ENCODE results near the gene TLR10. TPM values are rescaled to one million over a fixed set of nuclear protein-coding genes. Genes with fewer than 3 reads are reported as not detected.

The TLR10 gene
- total RNA-seq, 2 experiments from 2014 or later, result not detected

- Mint-ChIP-seq H3K27me3 (no peaks in the 10 kb centered on the region), H3K9me3 (peaks cover 11% of the 10 kb centered on the region), H3K27ac (no peak overlapping the region), H3K36me3 (ENCODE audit: low read depth) (no peaks in the 10 kb centered on the region), H3K4me3 (no peak overlapping the region), H3K4me1 (ENCODE audit: low read depth) (peaks cover 9% of the 10 kb centered on the region)
- H3K4me1 ChIP-seq (ENCODE audit: insufficient read depth, low read length), result no peaks in the 10 kb centered on the region
- no peak overlapping the region for H3K27ac ChIP-seq (ENCODE audit: low read depth in 1 of 2, low read length in 2 of 2)
- ATAC-seq (ENCODE audit: poor library complexity), result no peak
- ChIA-PET POLR2A (no interaction called here), CTCF (no interaction called here)
- H3K27me3 ChIP-seq (ENCODE audit: control insufficient read depth in 1 of 2, insufficient read depth in 2 of 2, low read length in 2 of 2), result no peaks in the 10 kb centered on the region
- peaks cover 9 to 11% of the 10 kb centered on the region in 2 experiments for H3K9me3 ChIP-seq (ENCODE audit: control insufficient read depth in 1 of 2, insufficient read depth in 1 of 2, low read length in 2 of 2)
- no peak overlapping the region for H3K4me3 ChIP-seq (ENCODE audit: low read length)
- no peak for DNase-seq
- intact Hi-C loops (cut with DNase I, micrococcal nuclease), result no loop called here
- H3K36me3 ChIP-seq (ENCODE audit: insufficient read depth, low read length), result no peaks in the 10 kb centered on the region
- no peak for TF ChIP-seq CTCF (IDR thresholded peaks at IDR 0.05)
These were observed 35.7 kb upstream of the TLR10 start for GRCh38 chr4:38818441-38818976.

GRCh38 chr4:38815885-38816782 lies 33.3 kb upstream of the TLR10 start:
- no peak overlapping the region for H3K27ac ChIP-seq (ENCODE audit: low read depth in 1 of 2, low read length in 2 of 2)
- Mint-ChIP-seq H3K27ac (no peak overlapping the region), H3K9me3 (peaks cover 5% of the 10 kb centered on the region), H3K36me3 (ENCODE audit: low read depth) (no peaks in the 10 kb centered on the region), H3K4me3 (no peak overlapping the region), H3K27me3 (no peaks in the 10 kb centered on the region), H3K4me1 (ENCODE audit: low read depth) (peaks cover 9% of the 10 kb centered on the region)
- no peak for TF ChIP-seq CTCF (IDR thresholded peaks at IDR 0.05)
- no peaks in the 10 kb centered on the region for H3K36me3 ChIP-seq (ENCODE audit: insufficient read depth, low read length)
- intact Hi-C loops (cut with DNase I, micrococcal nuclease), result no loop called here
- DNase-seq, result peak in 3 of 14 experiments; percentile 6 to 53 (median 37)
- H3K27me3 ChIP-seq (ENCODE audit: control insufficient read depth in 1 of 2, insufficient read depth in 2 of 2, low read length in 2 of 2), result no peaks in the 10 kb centered on the region
- no peak for ATAC-seq (ENCODE audit: poor library complexity)
- H3K4me1 ChIP-seq (ENCODE audit: insufficient read depth, low read length), result no peaks in the 10 kb centered on the region
- ChIA-PET POLR2A (interaction anchor here (0.6 kb wide), 1 partner anchor 15 kb away, joined by 3 read pairs; no protein-coding TSS in a partner anchor), CTCF (no interaction called here)
- peaks cover 6 to 8% of the 10 kb centered on the region in 2 experiments for H3K9me3 ChIP-seq (ENCODE audit: control insufficient read depth in 1 of 2, insufficient read depth in 1 of 2, low read length in 2 of 2)
- H3K4me3 ChIP-seq (ENCODE audit: low read length), result no peak overlapping the region

GRCh38 chr4:38814386-38814785 lies 31.6 kb upstream of the TLR10 start:
- Mint-ChIP-seq H3K27me3 (no peaks in the 10 kb centered on the region), H3K9me3 (peaks cover 5% of the 10 kb centered on the region), H3K27ac (no peak overlapping the region), H3K36me3 (ENCODE audit: low read depth) (no peaks in the 10 kb centered on the region), H3K4me3 (no peak overlapping the region), H3K4me1 (ENCODE audit: low read depth) (peaks cover 3% of the 10 kb centered on the region)
- Histone ChIP-seq H3K4me3 (ENCODE audit: low read length) (no peak overlapping the region), H3K27me3 (ENCODE audit: control insufficient read depth in 1 of 2, insufficient read depth in 2 of 2, low read length in 2 of 2) (no peaks in the 10 kb centered on the region), H3K36me3 (ENCODE audit: insufficient read depth, low read length) (no peaks in the 10 kb centered on the region), H3K9me3 (ENCODE audit: control insufficient read depth in 1 of 2, insufficient read depth in 1 of 2, low read length in 2 of 2) (peaks cover 6 to 8% of the 10 kb centered on the region in 2 experiments), H3K4me1 (ENCODE audit: insufficient read depth, low read length) (no peaks in the 10 kb centered on the region), H3K27ac (ENCODE audit: low read depth in 1 of 2, low read length in 2 of 2) (no peak overlapping the region)
- DNase-seq (no peak), ATAC-seq (ENCODE audit: poor library complexity) (no peak)
- intact Hi-C loops (cut with DNase I, micrococcal nuclease), result no loop called here
- ChIA-PET POLR2A (no interaction called here), CTCF (no interaction called here)
- TF ChIP-seq CTCF (IDR thresholded peaks at IDR 0.05), result no peak

Measured in CD4-positive, alpha-beta T cell (primary cell).